PC-9 (cell line): ENCODE measurements around the gene LAMA2. TPM values are rescaled to one million over a fixed set of nuclear protein-coding genes. Genes with fewer than 3 reads are reported as not detected.

Source experiments
- BruUV-seq: library from RNA; stranded (reverse); fragments of 400-500 nt; replicated peaks from 2 replicates; lab custom pipeline; 2021; lab: Mats Ljungman, UMichigan
- CTCF ChIA-PET: fragments of 300-600 bp; sonication (Branson Sonifier 250); formaldehyde crosslinking; loops from one replicate; lab custom pipeline; 2022; ENCODE audit warnings: antibody characterized with exemption; lab: Charles Lee
- POLR2A ChIA-PET: fragments of 300-600 bp; sonication (Branson Sonifier 250); formaldehyde crosslinking; loops from one replicate; lab custom pipeline; 2022; ENCODE audit warnings: antibody characterized with exemption; ENCODE audit not compliant: unreplicated experiment; lab: Charles Lee
- DNase-seq, 2 experiments: peaks; one replicate each; pipeline versions ENCODE4 v3.0.0 to v3.0.0-alpha.2; 2015 to 2022; ENCODE audit warnings: mixed read lengths in 1 of 2
- H2AFZ ChIP-seq: fragments of 200-600 bp; sonication (generic); 2 replicates; pipeline ENCODE4 v1.8.1; 2017; ENCODE audit warnings: antibody characterized with exemption
- H3F3A ChIP-seq: fragments of 200-600 bp; sonication (generic); 2 replicates; pipeline ENCODE4 v1.8.1; 2017; ENCODE audit warnings: antibody characterized with exemption, mild to moderate bottlenecking, low read depth; ENCODE audit not compliant: insufficient read depth
- H3K27ac ChIP-seq: fragments of 200-600 bp; sonication (generic); 2 replicates; pipeline ENCODE4 v1.6.1; 2016; ENCODE audit warnings: mixed run types
- H3K27me3 ChIP-seq: fragments of 200-600 bp; sonication (generic); 2 replicates; pipeline ENCODE4 v1.6.1; 2016; ENCODE audit warnings: low read depth, mixed run types; ENCODE audit not compliant: insufficient read depth
- H3K36me3 ChIP-seq: fragments of 200-600 bp; sonication (generic); 2 replicates; pipeline ENCODE4 v1.6.1; 2016; ENCODE audit warnings: low read depth, mixed run types
- H3K4me1 ChIP-seq: fragments of 200-600 bp; sonication (generic); replicated peaks from 2 replicates; pipeline ENCODE4 v1.6.1; 2016; ENCODE audit warnings: mixed run types; ENCODE audit not compliant: insufficient read depth
- H3K4me2 ChIP-seq: fragments of 200-600 bp; sonication (generic); 2 replicates; pipeline ENCODE4 v1.6.1; 2017; ENCODE audit warnings: mixed run types
- H3K4me3 ChIP-seq: fragments of 200-600 bp; sonication (generic); 2 replicates; pipeline ENCODE4 v1.6.1; 2016; ENCODE audit warnings: mixed run types
- H3K79me2 ChIP-seq: fragments of 200-600 bp; sonication (generic); 2 replicates; pipeline ENCODE4 v1.6.1; 2017; ENCODE audit warnings: low read depth, mixed run types
- H3K9me2 ChIP-seq: fragments of 200-600 bp; sonication (generic); 2 replicates; pipeline ENCODE4 v1.8.1; 2017; ENCODE audit warnings: mild to moderate bottlenecking; ENCODE audit not compliant: insufficient read depth
- H3K9me3 ChIP-seq: fragments of 200-600 bp; sonication (generic); 2 replicates; pipeline ENCODE4 v1.8.1; 2016; ENCODE audit warnings: low read depth; ENCODE audit not compliant: insufficient read depth
- H4K20me1 ChIP-seq: fragments of 200-600 bp; sonication (generic); 2 replicates; pipeline ENCODE4 v1.8.1; 2017; ENCODE audit not compliant: insufficient read depth
- CTCF ChIP-seq: fragments of 200-600 bp; sonication (generic); conservative IDR thresholded peaks from 2 replicates; pipeline ENCODE4 v1.6.1; 2017; ENCODE audit warnings: mixed run types, antibody characterized with exemption, mild to moderate bottlenecking, moderate library complexity
- EZH2 ChIP-seq: fragments of 200-600 bp; sonication (generic); IDR thresholded peaks from 2 replicates; pipeline ENCODE4 v1.8.0; 2017; ENCODE audit warnings: antibody characterized with exemption, low read depth
- intact Hi-C: fragments of 100-400 bp; cut with micrococcal nuclease; formaldehyde crosslinking; loops from one replicate; pipeline ENCODE4 v1.10.0; 2022; ENCODE audit not compliant: unreplicated experiment
- total RNA-seq: library from RNA; stranded (reverse); gene quantifications from 2 replicates; pipeline ENCODE4 v1.2.3, GENCODE V29; 2021

Gene LAMA2
- total RNA-seq, 1 experiment from 2014 or later = 2.8 TPM

GRCh38 chr6:129102741-129103140, 219.8 kb downstream of the LAMA2 start:
- H4K20me1 ChIP-seq = no peaks in the 10 kb centered on the region
- H3K9me3 ChIP-seq = no peaks in the 10 kb centered on the region
- H3K27ac ChIP-seq = no peak overlapping the region
- ChIA-PET POLR2A (no interaction called here), CTCF (no interaction called here)
- H3K36me3 ChIP-seq = no peaks in the 10 kb centered on the region
- no peaks in the 10 kb centered on the region for H3K79me2 ChIP-seq
- 0 out of 2 replicates have a peak overlapping the region, but pooled peaks have one; percentile 35 for H2AFZ ChIP-seq
- H3K9me2 ChIP-seq = peaks cover 8% of the 10 kb centered on the region; the same call in 1 of the 2 replicates
- no peaks in the 10 kb centered on the region for H3K27me3 ChIP-seq
- no peak overlapping the region for H3K4me3 ChIP-seq
- H3F3A ChIP-seq = no peaks in the 10 kb centered on the region
- TF ChIP-seq CTCF (no peak), EZH2 (no peak)
- intact Hi-C loops = no loop called here
- no peaks in the 10 kb centered on the region for H3K4me1 ChIP-seq
- no peak overlapping the region for H3K4me2 ChIP-seq
- no TSS peak for BruUV-seq
- no peak for DNase-seq

- Histone ChIP-seq H4K20me1 (no peaks in the 10 kb centered on the region), H3K9me3 (no peaks in the 10 kb centered on the region), H3K4me2 (no peak overlapping the region), H3K27me3 (no peaks in the 10 kb centered on the region), H3F3A (no peaks in the 10 kb centered on the region), H3K36me3 (no peaks in the 10 kb centered on the region), H3K4me3 (no peak overlapping the region), H3K79me2 (no peaks in the 10 kb centered on the region), H3K4me1 (no peaks in the 10 kb centered on the region), H2AFZ (no peak overlapping the region), H3K9me2 (peaks cover 11% of the 10 kb centered on the region; the same call in 1 of the 2 replicates), H3K27ac (no peak overlapping the region)
- CTCF ChIA-PET = no interaction called here
- POLR2A ChIA-PET = no interaction called here
- TF ChIP-seq EZH2 (no peak), CTCF (no peak)
- no peak for DNase-seq
- intact Hi-C loops = no loop called here
- no TSS peak for BruUV-seq
Measured at GRCh38 chr6:129104131-129104530, 221.2 kb downstream of the LAMA2 start.

- Histone ChIP-seq H3K79me2 (no peaks in the 10 kb centered on the region), H3K4me3 (no peak overlapping the region), H3K36me3 (no peaks in the 10 kb centered on the region), H3K27me3 (no peaks in the 10 kb centered on the region), H3K4me1 (no peaks in the 10 kb centered on the region), H3F3A (no peaks in the 10 kb centered on the region), H3K9me2 (peaks cover 13% of the 10 kb centered on the region; the same call in 1 of the 2 replicates), H4K20me1 (no peaks in the 10 kb centered on the region), H3K4me2 (no peak overlapping the region), H3K27ac (no peak overlapping the region), H2AFZ (peak overlapping the region; percentile 48), H3K9me3 (no peaks in the 10 kb centered on the region)
- CTCF ChIA-PET = no interaction called here
- no peak for DNase-seq
- POLR2A ChIA-PET = no interaction called here
- intact Hi-C loops = no loop called here
- no TSS peak for BruUV-seq
- TF ChIP-seq CTCF = no peak
- TF ChIP-seq EZH2 = no peak
Measured at GRCh38 chr6:129104560-129104959, 221.6 kb downstream of the LAMA2 start.
